ENCODE measurements around the gene ADH7.

Gene ADH7

DNA sequence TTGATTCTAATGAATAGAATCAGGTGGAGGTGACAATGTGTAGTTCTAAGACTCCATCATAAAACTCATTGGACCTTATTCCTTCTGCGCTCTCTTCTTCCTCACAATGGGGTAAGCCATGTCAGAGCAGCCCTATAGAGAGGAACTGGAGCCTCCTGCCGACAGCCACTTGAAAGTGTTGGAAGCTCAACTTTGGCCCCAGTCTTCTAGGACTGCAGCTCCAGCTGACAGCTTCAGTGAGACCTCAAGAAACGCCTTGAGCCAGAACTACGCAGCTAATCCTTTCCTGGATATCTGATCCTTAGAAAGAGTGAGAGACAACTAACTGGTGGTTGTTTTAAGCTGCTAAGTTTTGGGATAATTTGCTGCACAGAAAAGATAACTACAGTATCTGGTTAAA lies 22.1 kb upstream of the ADH7 start:
- TF ChIP-seq CTCF (IDR thresholded peaks at IDR 0.05; ENCODE audit: extremely low read depth, insufficient read depth, missing control alignments), result no peak
- DNase-seq (ENCODE audit: low spot score), result no peak
- in situ Hi-C loops (cut with MboI; ENCODE audit: low pct_unique_long_range_greater_than_20kb, low sequenced_read_pairs, unreplicated experiment), result no loop called here

DNA sequence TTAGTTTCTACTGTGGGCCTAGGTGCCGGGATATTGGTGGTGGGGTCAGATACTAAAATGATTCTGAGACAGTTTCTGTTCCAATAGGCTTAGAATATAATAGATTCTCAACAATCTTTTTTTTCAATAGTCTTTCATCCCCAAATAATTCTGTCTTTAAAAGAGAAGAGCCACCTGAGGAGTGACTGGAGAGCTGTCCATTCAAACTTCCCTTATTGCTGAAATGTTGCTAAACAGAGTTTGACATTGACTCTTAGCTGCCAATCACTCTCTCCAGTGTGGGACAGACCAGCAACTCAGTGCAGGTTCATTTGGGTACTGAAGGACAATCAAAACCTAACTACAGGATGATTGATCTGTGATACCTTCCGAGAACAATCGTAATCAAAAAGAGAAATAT lies 12.4 kb upstream of the ADH7 start:
- in situ Hi-C loops (cut with MboI; ENCODE audit: low pct_unique_long_range_greater_than_20kb, low sequenced_read_pairs, unreplicated experiment), result no loop called here
- no peak for TF ChIP-seq CTCF (IDR thresholded peaks at IDR 0.05; ENCODE audit: extremely low read depth, insufficient read depth, missing control alignments)

GRCh38 chr4:99447079-99447478 lies 11.9 kb upstream of the ADH7 start:
- TF ChIP-seq CTCF (IDR thresholded peaks at IDR 0.05; ENCODE audit: extremely low read depth, insufficient read depth, missing control alignments), result no peak
- DNase-seq (ENCODE audit: low spot score), result no peak
- in situ Hi-C loops (cut with MboI; ENCODE audit: low pct_unique_long_range_greater_than_20kb, low sequenced_read_pairs, unreplicated experiment), result no loop called here

More for the DNA sequence above, 12.4 kb upstream of the ADH7 start:
- DNase-seq (ENCODE audit: low spot score), result no peak

DNA sequence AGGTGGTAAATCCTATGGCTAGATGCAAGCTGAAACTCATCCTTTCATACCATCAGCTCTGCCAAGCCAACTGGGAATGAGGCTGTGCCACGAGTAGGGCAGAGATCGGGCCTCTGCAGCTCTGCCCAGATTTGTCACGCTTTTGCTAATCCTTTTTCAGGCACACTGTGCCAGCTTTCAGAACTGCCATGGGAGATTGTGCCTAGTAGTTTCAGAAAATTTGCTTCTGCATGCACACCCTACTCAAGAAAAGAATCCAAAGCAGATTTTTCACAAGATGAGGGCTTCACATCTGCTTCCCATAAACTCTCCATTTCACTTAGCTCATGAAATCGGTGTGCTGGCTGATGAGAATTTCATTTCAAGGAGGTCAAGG lies 3.3 kb upstream of the ADH7 start:
- in situ Hi-C loops (cut with MboI; ENCODE audit: low pct_unique_long_range_greater_than_20kb, low sequenced_read_pairs, unreplicated experiment), result no loop called here
- no peak for DNase-seq (ENCODE audit: low spot score)
- no peak for TF ChIP-seq CTCF (IDR thresholded peaks at IDR 0.05; ENCODE audit: extremely low read depth, insufficient read depth, missing control alignments)

DNA sequence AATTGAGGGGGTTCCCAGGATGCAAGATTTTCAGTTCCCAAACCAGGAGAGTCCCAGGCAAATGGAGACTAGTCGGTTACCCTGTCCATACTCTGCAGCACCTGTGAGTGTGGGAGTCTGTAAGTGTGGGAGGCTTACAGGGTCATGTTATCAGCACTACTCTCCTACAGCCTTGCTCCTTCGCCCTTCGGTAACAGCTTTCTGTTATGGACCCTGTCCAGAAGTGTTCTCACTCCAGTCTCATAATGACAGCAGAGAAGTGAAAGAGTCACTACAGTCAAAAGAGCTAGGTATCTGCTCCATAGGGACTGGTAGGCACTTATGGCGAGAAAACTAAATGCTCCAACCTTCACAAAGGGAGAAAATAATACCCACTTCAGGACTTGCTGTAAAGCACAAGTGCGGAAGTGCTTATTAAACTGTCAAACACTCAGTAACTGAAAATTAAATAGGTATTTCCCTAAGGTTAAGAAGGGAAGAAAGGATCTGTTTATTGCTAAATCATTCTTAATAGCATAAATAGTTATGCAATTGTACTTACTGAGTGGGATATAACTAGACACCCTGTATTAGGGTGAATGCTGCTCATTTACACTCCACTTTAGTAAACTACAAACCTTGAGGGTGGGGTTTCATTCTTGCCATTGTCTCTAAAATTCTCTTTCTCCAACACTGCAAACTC lies 2.7 kb upstream of the ADH7 start:
- no peak for DNase-seq (ENCODE audit: low spot score)
- TF ChIP-seq CTCF (IDR thresholded peaks at IDR 0.05; ENCODE audit: extremely low read depth, insufficient read depth, missing control alignments), result no peak
- in situ Hi-C loops (cut with MboI; ENCODE audit: low pct_unique_long_range_greater_than_20kb, low sequenced_read_pairs, unreplicated experiment), result no loop called here

GRCh38 chr4:99436976-99437722 lies 2.0 kb upstream of the ADH7 start:
- no peak for TF ChIP-seq CTCF (IDR thresholded peaks at IDR 0.05; ENCODE audit: extremely low read depth, insufficient read depth, missing control alignments)
- in situ Hi-C loops (cut with MboI; ENCODE audit: low pct_unique_long_range_greater_than_20kb, low sequenced_read_pairs, unreplicated experiment), result no loop called here
- DNase-seq (ENCODE audit: low spot score), result no peak
